Hepatocyte (in vitro differentiated cells): Measurements from ENCODE around the gene TRAPPC13.

Experiments used
- CTCF ChIP-seq: fragments of 200-600 bp; sonication (generic); IDR thresholded peaks from 2 replicates; pipeline ENCODE4 v1.5.1; 2016; ENCODE audit warnings: antibody characterized with exemption, mild to moderate bottlenecking; ENCODE audit not compliant: poor library complexity
- EZH2phosphoT487 ChIP-seq: fragments of 200-600 bp; sonication (generic); IDR thresholded peaks from one replicate; pipeline ENCODE4 v1.6.1; 2018; ENCODE audit warnings: antibody characterized with exemption, mild to moderate bottlenecking, low read depth, moderate library complexity; ENCODE audit not compliant: unreplicated experiment, severe bottlenecking

GRCh38 chr5:65623482-65623881, 1.3 kb upstream of the TRAPPC13 start:
- no peak for TF ChIP-seq EZH2phosphoT487
- no peak for TF ChIP-seq CTCF
